GM13977 (cell line): ENCODE measurements around the gene CRYL1.

Experiments used
- DNase-seq: peaks from one replicate; pipeline ENCODE4 v3.0.0; 2012; ENCODE audit warnings: low spot score
- in situ Hi-C: fragments of 300-500 bp; cut with MboI; formaldehyde crosslinking; loops from one replicate; pipeline ENCODE4 v1.12.0; 2022; ENCODE audit warnings: low sequenced_read_pairs, low pct_unique_long_range_greater_than_20kb, mixed read lengths, inconsistent platforms; ENCODE audit not compliant: unreplicated experiment
- TF ChIP-seq, protein P1 (sequence below): IDR thresholded peaks from 2 replicates; pipeline ENCODE4 v1.5.1; 2012; ENCODE audit warnings: mild to moderate bottlenecking, control low read depth; ENCODE audit not compliant: insufficient read depth; ENCODE audit errors: extremely low read depth, missing control alignments

Gene CRYL1

DNA sequence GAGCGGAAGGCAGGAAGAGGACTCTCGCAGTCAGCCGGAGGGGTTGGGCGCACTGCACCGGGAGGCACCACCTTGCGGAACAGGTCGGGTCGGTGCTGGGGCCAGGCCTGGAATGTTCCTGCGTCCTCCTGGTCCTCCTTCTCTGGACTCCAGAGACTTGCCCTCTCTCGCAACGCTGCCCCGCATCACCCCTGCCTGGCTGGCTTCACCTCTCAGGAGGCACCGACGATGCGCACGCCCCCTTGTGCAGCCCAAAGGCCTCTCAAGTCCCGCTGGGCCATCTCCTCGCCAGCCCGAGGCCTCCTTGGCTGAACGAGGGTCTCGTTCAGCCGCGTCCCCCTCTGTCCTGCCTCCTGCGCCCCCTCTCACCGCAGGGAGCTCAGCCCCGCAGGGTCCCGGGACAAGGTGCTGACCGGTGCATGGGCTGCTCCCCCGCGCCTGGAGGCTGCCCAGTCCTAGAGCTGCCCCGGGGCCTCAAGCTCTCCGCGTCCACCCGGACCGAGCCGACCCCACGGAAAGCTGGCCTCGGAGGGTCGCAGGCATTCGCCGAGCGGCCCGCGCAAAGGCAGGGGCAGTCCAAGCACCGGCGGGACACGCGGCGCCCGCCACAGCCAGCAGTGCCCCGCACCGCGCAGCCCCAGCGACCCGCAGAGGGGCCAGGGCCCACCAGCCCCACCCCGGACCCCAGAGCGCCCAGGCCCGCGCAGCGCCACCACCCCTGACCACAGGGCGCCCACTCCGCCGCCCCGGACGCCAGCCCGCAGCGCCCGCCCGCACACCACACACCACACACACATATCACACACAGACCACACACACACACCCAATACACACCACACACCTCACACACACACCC, 133.8 kb downstream of the CRYL1 start:
- TF ChIP-seq, protein P1, sequence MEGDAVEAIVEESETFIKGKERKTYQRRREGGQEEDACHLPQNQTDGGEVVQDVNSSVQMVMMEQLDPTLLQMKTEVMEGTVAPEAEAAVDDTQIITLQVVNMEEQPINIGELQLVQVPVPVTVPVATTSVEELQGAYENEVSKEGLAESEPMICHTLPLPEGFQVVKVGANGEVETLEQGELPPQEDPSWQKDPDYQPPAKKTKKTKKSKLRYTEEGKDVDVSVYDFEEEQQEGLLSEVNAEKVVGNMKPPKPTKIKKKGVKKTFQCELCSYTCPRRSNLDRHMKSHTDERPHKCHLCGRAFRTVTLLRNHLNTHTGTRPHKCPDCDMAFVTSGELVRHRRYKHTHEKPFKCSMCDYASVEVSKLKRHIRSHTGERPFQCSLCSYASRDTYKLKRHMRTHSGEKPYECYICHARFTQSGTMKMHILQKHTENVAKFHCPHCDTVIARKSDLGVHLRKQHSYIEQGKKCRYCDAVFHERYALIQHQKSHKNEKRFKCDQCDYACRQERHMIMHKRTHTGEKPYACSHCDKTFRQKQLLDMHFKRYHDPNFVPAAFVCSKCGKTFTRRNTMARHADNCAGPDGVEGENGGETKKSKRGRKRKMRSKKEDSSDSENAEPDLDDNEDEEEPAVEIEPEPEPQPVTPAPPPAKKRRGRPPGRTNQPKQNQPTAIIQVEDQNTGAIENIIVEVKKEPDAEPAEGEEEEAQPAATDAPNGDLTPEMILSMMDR = no peak
- in situ Hi-C loops = no loop called here
- DNase-seq = peak; percentile 30

DNA sequence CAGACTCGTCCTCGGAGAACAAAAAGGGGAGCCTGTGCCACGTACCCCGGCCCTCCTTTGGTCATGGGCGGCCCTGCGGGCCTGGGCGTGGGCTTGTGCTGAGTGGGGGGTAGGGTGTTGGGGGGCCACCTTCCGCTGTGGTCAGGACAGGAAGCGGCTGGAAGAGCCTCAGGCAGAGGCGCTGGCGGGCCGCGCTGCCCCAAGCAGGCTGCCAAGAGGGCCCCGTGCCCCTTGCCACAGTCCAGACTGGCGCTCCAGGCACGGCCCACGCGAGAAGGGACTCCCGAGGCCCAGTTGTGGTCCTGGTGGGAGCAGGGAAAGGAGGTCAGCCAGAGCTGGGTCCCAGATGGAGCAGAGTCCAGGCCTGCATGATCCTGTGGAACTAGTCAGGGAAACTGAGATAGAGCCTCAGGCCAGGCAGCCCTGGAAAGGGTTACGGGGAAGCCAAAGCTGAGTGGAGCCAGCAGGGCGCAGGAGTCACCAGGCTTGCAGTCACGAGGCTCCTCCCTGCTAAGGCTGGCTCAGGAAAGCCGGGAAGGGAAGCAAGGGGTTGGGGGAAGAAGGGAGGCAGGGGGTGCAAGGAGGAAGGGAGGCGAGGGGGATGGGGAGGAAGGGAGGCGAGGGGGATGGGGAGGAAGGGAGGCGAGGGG, 135.0 kb downstream of the CRYL1 start:
- in situ Hi-C loops = no loop called here
- TF ChIP-seq, protein P1 = no peak
- DNase-seq = peak; percentile 28

DNA sequence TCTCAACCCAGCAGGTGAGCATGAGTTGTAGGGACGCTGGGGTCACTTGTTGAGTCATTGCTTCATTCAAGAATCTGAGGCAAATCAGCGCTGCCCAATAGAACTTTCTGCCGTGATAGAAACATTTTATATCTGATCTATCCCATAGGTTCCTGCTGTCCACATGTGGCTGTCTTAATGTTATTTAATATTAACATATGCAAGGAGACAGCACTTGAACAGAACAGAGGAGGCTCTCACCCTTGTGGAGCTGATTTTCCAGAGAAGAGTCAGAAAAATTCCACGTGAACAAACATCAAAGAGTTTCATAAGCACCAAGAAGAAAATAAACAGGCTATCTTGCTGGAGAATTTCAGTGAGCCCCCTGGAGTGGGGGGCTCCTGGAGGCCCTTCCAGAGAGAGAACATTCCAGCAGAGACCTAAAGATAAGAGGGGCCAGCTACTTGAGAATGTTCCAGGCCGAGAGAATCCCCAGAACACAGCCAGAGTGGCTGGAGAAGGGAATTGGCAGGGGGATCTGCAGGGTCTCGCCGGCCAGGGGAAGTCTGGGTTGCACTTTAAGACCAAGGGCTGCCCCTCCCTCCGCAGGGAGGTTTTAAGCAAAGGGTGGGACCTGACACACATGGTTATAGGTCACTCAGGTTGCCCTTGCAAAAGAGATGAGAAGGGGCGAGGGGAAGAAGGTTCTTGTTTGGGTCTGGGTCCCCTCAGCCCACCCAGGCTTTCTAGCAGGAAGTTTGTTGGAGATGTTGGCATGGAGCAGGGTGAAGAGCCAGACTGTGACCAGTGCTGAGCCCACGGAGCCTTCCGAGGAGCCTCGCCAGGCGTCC, 135.7 kb downstream of the CRYL1 start:
- DNase-seq = no peak
- in situ Hi-C loops = no loop called here
- TF ChIP-seq, protein P1 = no peak

DNA sequence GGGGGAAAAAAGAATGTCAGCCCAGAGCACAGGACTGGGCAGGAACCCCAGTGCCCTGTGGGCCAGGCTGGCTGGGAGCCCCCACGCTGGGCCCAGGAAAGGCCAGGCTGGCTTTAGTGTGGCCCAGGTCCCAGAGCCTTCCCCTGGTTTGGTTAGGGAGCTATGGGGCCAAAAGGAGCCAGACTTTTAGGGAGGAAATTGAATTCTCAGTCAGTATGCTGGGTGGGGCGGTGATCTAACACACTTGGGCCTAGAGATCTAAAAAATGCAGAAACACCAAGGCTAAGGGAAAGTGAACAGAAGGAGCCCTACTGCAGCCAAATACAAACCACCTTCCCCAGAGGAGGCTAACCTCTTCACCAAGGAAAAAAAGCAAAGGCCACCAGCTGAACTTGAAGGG, 137.5 kb downstream of the CRYL1 start:
- in situ Hi-C loops = no loop called here

DNA sequence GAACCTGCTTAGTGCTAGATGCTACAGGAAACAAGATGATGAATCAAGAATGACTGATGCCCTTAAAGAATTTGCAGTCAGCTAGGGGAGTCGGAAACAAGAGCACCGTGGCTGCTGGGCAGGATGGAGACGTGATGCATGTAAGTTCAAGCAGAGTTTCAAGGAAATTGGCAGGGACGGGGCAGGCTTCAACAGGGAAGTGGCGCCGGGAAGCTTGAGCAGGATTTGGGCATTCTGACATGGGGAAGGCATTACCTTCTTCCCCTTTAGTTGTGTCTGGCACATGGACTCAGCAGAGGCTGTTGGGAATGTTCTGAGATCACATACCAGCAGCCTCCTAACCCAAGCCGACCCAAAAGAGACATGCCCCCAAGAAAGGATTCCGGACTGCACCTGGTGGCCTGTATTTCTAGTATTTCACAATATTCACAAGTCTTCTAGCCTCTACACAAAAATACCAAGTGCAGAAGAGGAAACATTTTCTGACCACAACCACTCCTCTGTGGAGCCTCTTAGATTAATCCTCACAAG, 138.2 kb downstream of the CRYL1 start:
- in situ Hi-C loops = no loop called here
- TF ChIP-seq, protein P1 = no peak

More for the DNA sequence above, 137.5 kb downstream of the CRYL1 start:
- TF ChIP-seq, protein P1 = no peak
- no peak for DNase-seq

DNA sequence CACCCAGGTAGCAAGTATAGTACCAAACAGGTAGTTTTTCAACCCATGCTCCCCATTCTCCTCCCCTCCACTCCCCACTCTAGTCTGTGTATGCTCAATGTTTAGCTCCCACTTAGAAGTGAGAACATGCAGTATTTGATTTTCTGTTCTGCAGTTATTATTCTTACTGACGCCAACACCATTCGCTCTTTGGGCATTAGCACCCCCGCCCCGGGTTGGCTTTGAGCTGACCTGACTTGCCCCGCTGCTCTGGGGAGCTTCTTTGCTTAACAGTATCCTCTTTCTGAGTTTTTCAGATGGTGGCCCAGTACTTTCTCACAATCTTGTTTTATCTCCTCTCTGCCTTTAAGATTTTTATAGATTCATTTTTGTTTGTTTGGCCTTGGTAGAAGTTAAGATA, 138.7 kb downstream of the CRYL1 start:
- TF ChIP-seq, protein P1 = no peak
- in situ Hi-C loops = no loop called here
- DNase-seq = no peak

More for the DNA sequence above, 138.2 kb downstream of the CRYL1 start:
- DNase-seq = no peak
